GM18498 (cell line): ENCODE data around the gene ACLY.
"Not testable (repeated sequence)": the region's sequence is repeated elsewhere in the genome, so short reads cannot be mapped to it uniquely, and the experiment has no call there.

Source experiments
- ATAC-seq: cut with Tn5 transposase; IDR thresholded peaks from one replicate; pipeline ENCODE4 v1.9.1; 2021; ENCODE audit warnings: mild to moderate bottlenecking, moderate library complexity; ENCODE audit not compliant: unreplicated experiment

The ACLY gene

DNA sequence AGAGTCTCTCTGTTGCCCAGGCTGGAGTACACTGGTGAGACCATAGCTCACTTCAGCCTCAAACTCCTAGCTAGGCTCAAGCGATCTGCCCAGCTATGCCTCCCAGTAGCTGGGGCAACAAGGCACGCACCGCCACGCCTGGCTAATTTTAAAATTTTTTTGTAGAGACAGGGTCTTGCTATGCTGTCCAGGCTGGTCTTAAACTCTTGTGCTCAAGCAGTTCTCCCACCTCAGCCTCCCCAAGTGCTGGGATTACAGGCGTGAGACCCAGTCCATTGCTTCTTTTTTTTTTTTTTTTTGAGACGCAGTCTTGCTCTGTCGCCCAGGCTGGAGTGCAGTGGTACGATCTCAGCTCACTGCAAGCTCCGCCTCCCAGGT, 44.5 kb downstream of the ACLY start:
- not testable (repeated sequence) for ATAC-seq

DNA sequence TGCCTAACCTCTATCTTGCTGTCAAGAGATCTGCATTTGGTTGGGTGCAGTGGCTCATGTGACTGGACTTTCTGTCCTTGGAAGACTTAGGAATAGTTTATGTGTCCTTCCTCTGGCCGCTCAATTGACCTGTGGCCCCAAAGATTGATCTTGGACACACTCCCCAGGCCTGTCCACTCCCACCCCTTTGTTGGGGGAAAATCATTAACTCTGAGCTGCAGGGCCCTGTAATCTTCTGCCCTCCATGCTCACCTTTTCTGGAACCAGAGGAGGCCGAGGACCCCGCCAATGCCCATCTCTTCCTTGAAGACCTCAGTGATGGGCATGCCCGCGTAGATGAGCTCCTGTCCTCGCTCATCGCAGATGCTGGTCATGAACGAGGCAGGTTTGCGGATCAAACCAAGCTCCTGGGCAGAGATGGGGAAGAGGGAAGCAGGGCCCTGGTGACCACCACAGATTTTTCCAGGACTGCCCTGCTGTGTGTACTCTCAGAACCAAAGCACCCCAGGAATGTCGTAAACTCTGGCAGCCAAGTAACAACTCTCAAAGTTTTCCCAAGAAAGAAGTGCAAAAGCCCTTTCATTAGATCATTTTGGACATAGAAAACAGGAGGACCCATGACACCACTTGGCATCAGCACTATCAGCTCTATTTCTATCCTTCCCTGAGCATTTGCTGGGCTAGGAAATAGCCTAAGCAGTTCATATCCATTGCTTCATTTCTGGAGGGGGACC, 45.0 kb downstream of the ACLY start:
- no peak for ATAC-seq

DNA sequence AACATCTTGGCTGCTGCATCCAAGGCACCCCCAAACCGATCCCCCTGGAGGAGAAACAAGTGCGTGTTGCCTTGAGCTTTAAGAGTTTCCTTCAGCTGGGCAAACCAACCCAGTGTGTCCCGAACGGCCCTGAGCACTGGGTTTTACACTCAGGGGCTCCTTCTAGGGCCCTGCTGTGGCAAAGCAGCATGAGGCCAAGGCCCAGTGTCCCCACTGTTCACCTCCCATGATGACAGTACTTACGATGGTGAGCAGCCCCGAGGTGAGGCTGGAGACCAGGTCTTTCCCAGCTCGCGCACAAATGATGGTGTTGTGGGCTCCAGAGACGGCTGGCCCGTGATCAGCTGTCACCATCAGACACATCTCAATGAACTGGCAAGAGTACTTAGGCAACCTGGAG, 47.0 kb downstream of the ACLY start:
- no peak for ATAC-seq

DNA sequence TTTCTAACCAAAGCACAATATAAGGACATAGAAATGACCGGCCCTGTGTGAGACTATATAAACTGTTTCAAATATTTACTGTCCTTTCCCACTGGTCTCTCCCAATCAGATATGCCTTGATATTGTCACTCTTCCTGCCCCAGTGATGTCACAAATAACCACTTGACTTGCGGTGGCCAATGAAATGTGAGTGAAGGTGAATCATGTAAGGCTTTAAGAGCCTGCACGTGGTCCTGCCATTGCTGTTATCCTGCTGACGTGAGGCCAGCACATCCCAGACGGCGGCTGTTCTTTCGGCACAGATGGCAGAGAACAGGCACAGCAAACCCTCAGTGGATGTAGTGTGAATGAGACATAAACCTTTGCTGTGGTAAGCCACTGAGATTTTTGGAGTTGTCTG, 48.1 kb downstream of the ACLY start:
- ATAC-seq = no peak

DNA sequence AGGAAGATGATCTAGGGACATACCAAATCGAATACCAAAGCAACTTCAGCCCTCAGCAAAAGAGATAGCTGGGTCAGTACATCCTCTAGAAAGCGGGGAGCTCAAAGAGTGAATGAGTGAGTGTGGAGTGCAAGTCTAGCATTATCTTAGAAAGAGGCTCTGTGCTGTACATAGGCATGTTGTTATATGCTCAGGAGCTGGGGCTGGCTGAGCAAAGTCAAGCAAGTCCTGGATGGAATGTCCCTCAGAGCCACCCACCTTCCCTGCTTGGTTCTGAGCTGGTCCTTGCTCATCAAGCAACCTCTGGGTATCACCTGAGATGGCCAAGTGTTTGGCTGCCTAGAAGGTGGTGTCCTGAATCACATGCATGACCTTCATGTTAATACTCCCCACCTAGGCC, 48.7 kb downstream of the ACLY start:
- ATAC-seq = no peak

DNA sequence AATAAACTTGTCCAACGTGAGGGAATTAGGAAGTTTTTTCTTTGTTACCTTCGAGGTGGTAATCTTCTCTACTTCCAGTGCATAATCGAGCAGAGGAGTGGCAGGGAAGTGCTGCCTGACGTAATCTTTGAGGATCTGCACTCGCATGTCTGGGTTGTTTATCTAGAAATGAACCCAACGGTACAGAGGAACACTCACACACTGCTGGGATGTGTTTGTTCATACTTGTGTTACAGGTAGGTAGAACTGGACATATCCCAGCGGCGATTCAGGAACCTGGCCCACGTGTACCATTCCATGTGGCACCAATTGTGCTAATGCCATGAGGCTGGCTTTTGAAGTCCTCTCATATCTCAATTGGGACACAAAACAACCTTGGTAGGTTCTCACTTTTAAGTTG, 49.3 kb downstream of the ACLY start:
- ATAC-seq = no peak

DNA sequence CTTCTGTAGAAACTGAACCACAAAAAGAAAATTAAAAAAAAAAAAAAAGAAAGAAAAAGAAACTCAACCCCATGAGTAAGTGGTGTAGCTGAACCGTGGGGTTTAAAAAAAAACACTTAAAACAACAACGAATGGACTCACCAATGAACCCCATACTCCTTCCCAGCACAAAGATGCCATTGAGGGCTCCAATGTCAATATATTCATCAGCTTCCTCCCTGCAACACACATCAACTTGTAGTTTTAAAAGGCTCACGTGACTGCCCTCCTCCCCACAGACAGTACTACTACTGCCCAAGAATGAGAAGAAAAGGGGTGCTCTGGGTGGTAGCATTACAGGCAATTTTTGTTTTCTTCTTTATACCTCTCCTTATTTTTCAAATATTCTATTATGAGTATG, 50.2 kb downstream of the ACLY start:
- no peak for ATAC-seq

DNA sequence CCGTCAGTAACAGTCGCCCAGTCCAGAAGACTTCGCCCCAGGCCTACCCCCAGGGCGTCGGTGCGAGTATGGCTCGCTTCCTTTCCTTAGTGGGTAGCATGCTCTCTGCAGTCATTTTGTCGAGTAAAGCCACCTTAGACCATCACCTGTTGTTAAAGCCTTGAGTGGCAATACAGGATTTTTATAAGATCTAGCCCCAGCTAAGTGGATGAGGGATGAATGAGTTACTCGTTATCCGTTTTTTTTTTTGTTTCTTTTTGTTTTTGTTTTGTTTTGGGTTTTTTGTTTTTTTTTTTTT, 53.2 kb downstream of the ACLY start:
- ATAC-seq = no peak

DNA sequence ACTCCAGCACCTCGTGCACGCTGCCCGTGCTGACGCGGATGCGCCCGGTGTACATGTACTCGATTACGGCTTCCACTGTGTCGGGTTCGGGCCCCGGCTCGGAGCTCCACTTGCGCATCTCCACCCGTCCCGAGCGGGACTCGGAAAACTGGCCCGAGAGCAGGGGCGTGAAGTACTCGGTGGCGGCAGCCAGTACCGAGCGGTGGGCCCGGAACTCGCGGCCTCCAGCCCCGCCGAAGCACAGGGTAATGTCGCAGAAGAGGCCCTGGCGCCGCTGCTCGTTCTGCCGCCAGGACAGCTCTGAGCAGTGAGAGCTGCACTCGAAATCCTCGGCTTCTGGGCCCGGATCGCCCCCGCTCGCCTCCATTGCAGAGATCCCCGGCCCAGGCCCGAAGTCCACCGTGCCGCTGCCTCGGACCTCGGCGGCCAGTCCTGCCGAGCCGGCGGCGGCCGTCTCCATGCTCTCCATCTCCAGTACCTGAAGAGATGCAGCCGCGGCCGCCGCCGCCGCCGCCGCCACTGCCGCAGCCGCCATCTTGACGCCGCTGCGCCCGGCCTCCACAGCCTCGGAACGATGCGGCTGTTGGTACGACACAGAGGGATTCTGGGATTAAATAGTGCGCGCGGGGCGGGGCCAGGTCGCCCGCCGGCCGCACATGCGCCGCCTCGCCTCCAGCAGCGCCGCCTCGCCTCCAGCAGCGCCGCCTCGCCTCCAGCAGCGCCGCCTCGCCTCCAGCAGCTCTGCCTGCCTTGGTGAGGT, 53.7 kb downstream of the ACLY start, which contains the start of gene KLHL11:
Gene KLHL11, minus strand, starts transcription at position 588 of the 760 bp plus-strand sequence. Its CDS starts 53 bp downstream, at position 535.
- peak; percentile 91 for ATAC-seq

DNA sequence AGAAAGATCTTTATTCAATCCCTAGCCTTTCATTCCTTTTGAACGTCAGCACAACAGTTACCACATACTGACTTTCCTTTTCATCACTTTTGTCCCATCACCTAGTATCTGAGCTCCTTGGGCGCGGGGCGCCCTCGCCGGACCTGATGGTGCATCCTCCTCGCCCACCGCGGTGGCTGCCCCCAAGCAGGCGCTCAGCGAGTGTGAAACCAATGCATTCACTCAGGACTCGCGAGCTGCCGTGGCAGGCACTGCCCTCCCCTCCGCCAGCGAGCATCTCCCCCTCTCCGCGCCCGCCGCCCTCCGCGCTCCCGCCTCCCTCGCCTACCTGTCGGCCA, 54.3 kb downstream of the ACLY start:
- ATAC-seq = no peak

DNA sequence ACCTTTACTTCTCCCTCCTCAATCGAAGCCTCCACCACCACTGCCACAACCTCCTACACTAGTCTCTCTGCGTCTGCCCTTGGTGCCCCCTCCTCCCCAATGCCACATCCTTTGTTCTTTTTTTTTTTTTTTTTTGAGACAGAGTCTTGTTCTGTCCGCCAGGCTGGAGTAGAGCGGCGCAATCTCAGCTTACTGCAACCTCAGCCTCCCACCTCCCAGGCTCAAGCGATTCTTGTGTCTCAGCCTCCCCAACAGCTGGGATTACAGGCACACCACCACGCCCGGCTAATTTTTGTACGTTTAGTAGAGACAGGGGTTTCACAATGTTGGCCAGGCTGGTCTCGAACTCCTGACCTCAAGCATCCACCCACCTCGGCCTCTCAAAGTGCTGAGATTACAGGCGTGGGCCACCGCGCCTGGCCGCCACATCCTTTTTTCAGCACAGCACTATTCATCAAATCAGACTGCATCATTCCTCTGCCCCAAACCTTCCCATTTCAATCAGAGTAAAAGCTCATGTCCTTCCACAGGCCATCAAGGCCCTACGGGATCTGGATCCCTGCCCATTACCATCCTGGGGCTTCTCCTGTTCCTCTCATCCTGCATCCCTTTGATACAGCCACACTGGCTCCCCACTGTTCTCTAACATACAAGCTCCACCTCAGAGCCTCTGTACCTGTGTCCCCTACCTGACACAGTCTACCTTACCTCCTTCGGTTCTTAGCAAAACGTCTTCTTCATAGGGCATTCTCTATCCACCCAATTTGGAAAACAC, 55.5 kb downstream of the ACLY start:
- ATAC-seq = no peak

DNA sequence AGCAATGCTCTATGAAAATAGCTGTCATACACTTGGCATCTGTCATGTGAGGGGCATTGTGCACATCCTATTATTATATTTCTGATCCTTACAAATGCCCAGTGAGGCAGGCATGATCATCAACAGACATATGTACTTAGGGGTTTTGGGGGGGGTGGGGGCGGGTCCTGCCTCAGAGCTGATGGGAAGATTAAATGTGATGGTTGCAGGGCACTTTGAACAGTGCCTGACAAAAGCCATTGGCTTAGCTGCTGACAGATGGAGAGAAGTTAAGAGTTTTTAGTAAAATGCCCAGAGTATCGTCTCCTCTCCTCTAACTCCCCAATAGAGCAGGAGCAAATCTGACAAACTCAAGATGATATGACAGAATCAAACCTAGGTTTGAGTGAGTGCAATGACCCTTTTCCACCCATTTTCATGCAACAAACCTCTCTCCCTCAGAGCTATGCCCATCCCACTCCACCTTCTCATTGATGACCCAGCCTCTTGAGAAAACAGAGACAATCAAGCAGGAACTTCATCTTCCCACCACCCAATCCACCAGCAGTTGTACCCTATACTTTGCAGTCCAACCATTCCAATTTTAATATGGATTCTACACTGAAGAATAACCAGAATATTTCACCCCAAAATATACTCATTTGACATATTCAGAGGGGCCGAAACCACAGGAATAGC, 58.4 kb downstream of the ACLY start:
- no peak for ATAC-seq

DNA sequence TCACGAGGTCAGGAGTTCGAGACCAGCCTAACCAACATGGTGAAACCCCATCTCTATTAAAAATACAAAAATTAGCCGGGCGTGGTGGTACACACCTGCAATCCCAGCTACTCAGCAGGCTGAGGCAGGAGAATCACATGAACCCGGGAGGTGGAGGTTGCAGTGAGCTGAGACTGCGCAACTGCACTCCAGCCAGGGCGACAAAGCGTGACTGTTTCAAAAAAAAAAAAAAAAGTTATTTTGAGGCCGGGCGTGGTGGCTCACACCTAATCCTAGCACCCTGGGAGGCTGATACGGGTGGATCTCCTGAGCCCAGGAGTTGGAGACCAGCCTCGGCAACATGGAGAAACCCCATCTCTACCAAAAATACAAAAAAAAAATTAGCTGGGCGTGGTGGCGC, 67.4 kb downstream of the ACLY start:
- not testable (repeated sequence) for ATAC-seq

DNA sequence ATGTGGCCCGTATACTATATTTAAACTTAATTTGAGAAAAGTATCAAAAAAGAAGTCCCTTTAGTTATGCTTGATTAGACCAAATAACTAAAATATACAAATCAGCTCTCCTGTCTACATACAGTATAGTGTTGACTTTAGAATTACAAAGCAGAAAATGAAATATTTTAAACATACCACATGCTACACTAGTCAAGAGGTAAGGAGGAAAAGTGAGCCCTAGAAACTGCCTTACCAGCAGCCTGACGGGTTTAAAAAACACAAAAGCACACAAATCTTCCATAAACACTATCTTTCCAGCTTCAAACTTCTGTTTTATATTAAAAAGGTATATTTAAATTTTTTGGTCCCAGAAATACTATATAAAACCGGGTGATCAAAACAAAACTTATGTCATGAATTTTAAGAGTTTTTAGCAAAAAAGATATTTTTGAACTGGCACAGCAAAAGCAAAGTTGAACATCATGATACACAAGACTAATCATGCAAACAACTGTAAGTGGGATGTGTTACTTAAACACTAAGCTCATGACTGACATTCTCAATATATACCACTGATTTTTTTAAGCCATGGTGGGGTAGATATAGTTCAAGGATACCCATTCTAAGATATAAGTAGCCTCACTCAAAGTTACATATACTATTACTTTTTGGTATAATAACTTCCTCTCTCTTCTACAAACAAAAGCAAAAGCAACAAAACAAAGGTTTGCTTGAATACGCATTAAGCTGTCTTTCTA, 69.3 kb downstream of the ACLY start:
- no peak for ATAC-seq

DNA sequence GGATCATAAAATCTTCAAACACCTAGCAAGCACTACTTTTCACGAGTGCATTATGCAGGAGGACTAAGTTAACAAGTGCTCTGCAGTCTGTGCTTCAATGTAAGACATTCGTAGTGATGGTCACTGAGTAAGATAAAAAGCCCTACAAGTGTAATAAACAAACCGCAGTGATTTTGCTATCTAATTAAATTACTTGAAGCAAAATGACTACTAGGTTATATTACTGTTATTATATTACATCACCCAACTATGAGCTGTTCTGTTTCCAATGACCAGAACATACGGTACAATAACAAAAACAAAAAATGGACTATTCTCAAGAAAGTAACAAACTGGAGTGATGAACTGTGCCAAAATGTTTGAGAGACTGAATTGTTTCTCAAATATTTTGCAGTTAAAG, 70.0 kb downstream of the ACLY start:
- ATAC-seq = no peak

DNA sequence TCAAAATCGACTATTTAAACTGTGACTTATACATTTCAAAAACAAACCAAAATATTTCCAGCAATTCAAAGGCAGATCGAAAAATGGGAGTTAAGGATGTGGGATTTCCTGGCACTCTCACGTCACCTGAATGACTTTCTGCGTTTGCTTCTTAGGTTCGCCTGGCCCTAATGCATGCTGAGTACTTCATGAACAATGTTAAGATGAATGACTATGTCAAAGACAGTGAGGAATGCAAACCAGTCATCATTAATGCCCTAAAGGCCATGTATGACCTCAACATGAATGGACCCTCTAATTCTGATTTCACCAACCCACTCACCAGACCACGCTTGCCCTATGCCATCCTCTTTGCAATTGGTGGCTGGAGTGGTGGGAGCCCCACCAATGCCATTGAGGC, 73.8 kb downstream of the ACLY start:
- no peak for ATAC-seq

DNA sequence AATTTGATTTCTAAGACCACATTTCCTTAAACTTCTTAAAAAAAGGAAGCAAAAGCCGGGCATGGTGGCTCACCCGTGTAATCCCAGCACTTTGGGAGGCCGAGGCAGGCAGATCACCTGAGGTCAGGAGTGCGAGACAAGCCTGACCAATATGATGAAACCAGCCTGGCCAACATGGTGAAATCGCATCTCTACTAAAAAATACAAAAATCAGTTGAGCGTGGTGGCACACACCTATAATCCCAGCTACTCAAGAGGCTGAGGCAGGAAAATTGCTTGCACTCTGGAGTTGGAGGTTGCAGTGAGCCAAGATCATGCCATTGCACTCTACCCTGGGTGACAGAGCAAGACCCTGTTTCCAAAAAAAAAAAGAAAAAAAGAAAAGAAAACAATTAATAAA, 78.0 kb downstream of the ACLY start:
- not testable (repeated sequence) for ATAC-seq

DNA sequence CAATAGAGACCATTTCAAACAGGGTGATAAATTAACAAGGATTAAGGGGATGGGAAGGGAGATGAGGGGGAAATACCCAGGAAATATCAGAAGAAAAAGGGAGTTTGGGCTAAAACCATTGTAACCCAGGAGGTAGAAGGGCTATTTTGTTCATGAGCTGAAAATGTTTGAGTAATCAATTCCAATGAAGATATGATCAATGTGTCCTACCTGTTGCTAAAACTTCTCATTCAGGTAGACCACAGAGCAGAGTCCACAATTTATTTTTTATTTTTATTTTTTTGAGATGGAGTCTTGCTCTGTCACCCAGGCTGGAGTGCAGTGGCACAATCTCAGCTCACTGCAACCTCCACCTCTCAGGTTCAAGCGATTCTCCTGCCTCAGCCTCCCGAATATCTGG, 79.3 kb downstream of the ACLY start:
- ATAC-seq = not testable (repeated sequence)

DNA sequence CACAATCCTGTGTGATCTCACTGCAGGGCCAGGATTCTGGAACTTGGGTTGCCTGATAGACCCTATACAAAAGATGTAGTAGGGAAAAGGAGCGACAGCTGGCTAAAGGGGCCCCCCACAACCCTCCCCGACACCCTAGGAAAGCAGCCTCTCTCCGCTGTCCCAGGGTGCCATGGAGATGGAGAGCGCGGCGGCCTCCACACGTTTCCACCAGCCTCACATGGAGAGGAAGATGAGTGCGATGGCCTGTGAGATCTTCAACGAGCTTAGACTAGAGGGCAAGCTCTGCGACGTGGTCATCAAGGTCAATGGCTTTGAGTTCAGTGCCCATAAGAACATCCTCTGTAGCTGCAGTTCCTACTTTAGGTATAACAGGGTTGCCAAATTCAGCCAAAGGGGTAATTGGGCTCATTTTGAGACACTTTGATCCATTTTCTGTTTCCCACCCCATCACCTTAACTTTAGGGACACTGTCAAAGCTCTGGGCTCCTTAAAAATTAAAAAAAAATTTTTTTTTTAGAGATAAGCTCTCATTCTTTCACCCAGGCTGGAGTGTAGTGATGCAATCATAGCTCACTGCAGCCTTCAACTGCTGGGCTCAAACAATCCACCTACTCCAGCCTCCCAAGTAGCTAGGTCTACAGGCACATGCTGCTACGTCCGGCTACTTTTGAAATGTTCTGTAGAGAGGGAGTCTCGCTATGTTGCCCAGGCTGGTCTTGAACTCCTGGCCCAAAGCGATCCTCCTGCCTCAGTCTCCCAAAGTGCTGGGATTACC, 80.8 kb downstream of the ACLY start, which contains the start of gene KLHL10:
Gene KLHL10, plus strand, starts transcription at position 65 of the 778 bp plus-strand sequence. Its CDS starts 108 bp downstream, at position 173.
- ATAC-seq = no peak
